K562 (cell line): ENCODE data around the gene FHIT.

Experiments
- ATF2 ChIP-seq: sonication (generic); formaldehyde crosslinking; IDR thresholded peaks from 2 replicates; pipeline ENCODE4 v1.8.1; 2022; ENCODE audit warnings: missing genetic modification reagents
- CHD1 ChIP-seq: fragments of 200-600 bp; sonication (generic); IDR thresholded peaks from one replicate; pipeline ENCODE4 v1.6.1; 2012; ENCODE audit warnings: mild to moderate bottlenecking, moderate library complexity, low read length, inconsistent platforms
- CTCF ChIP-seq, 3 experiments: IDR thresholded peaks in 2 of 3; conservative IDR thresholded peaks in 1 of 3; 2 replicates each; pipeline ENCODE4 v1.5.1; 2011 to 2012; ENCODE audit warnings: low read length in 3 of 3, mild to moderate bottlenecking in 3 of 3, control low read depth in 2 of 3, improper control_type of control experiment in 1 of 3, inconsistent platforms in 1 of 3, low read depth in 1 of 3, mixed read lengths in 1 of 3, moderate library complexity in 1 of 3; ENCODE audit not compliant: insufficient read depth in 2 of 3
- HNRNPL ChIP-seq: fragments of 200-400 bp; formaldehyde crosslinking; IDR thresholded peaks from 2 replicates; pipeline ENCODE4 v1.6.1; 2017; ENCODE audit warnings: low read depth, mild to moderate bottlenecking, low read length
- POLR2A ChIP-seq: fragments of 450-650 bp; conservative IDR thresholded peaks from 2 replicates; pipeline ENCODE4 v1.6.1; 2016
- RCOR1 ChIP-seq, 2 experiments: IDR thresholded peaks; 2 replicates each; pipeline ENCODE4 v1.6.1; 2012; ENCODE audit warnings: low read depth in 2 of 2, low read length in 2 of 2, borderline replicate concordance in 1 of 2, improper control_type of control experiment in 1 of 2
- SMARCE1 ChIP-seq: fragments of 450-650 bp; IDR thresholded peaks from 2 replicates; pipeline ENCODE4 v1.7.1; 2016; ENCODE audit warnings: mild to moderate bottlenecking
- TAF1 ChIP-seq: IDR thresholded peaks from 2 replicates; pipeline ENCODE4 v1.6.1; 2011; ENCODE audit warnings: mild to moderate bottlenecking, low read length, moderate library complexity; ENCODE audit not compliant: insufficient read depth, control insufficient read depth, severe bottlenecking; ENCODE audit errors: extremely low read depth
- TCF7 ChIP-seq: sonication (generic); IDR thresholded peaks from 2 replicates; pipeline ENCODE4 v1.6.1; 2016; ENCODE audit warnings: antibody characterized with exemption, borderline replicate concordance
- YY1 ChIP-seq, 3 experiments: IDR thresholded peaks; 2 replicates each; pipeline ENCODE4 v1.6.1; 2011; ENCODE audit warnings: low read length in 2 of 3, mild to moderate bottlenecking in 2 of 3, moderate library complexity in 2 of 3, borderline replicate concordance in 1 of 3, control low read depth in 1 of 3, low read depth in 1 of 3; ENCODE audit not compliant: insufficient read depth in 3 of 3, insufficient replicate concordance in 2 of 3, control insufficient read depth in 1 of 3, insufficient read length in 1 of 3; ENCODE audit errors: extremely low read depth in 1 of 3
- ZBTB34 ChIP-seq: fragments of 250-450 bp; sonication (Bioruptor Pico); IDR thresholded peaks from 2 replicates; pipeline ENCODE4 v1.8.0; 2021; ENCODE audit warnings: mild to moderate bottlenecking, moderate library complexity
- ZBTB49 ChIP-seq: sonication (generic); formaldehyde crosslinking; IDR thresholded peaks from 2 replicates; pipeline ENCODE4 v1.8.0; 2022; ENCODE audit warnings: missing genetic modification reagents, mild to moderate bottlenecking, borderline replicate concordance
- ZFP30 ChIP-seq: fragments of 250-450 bp; sonication (Bioruptor Pico); IDR thresholded peaks from 2 replicates; pipeline ENCODE4 v1.8.0; 2022; ENCODE audit warnings: moderate library complexity, mild to moderate bottlenecking, inconsistent platforms, borderline replicate concordance
- ZZZ3 ChIP-seq: fragments of 450-650 bp; IDR thresholded peaks from 2 replicates; pipeline ENCODE4 v1.6.1; 2016; ENCODE audit warnings: antibody characterized with exemption, mild to moderate bottlenecking, moderate library complexity

GRCh38 chr3:61029194-61029593, 222.1 kb downstream of the FHIT start:
- no peak for TF ChIP-seq ZFP30 (CRISPR knock-in tag)
- TF ChIP-seq ZBTB34 (CRISPR knock-in tag), result no peak
- TF ChIP-seq ZZZ3, result no peak
- TF ChIP-seq SMARCE1, result no peak
- no peak for TF ChIP-seq HNRNPL
- no peak for TF ChIP-seq CTCF (IDR thresholded peaks at IDR 0.05 in 2 of 3, conservative IDR thresholded peaks at IDR 0.05 in 1 of 3; ENCODE audit: insufficient read depth in 2 of 3, low read depth in 1 of 3, low read length in 3 of 3)
- no peak for TF ChIP-seq TAF1
- TF ChIP-seq CHD1, result no peak
- no peak for TF ChIP-seq POLR2A
- TF ChIP-seq RCOR1 (IDR thresholded peaks at IDR 0.05; ENCODE audit: borderline replicate concordance in 1 of 2, low read depth in 2 of 2, low read length in 2 of 2), result no peak
- no peak for TF ChIP-seq YY1 (IDR thresholded peaks at IDR 0.05; ENCODE audit: borderline replicate concordance in 1 of 3, control insufficient read depth in 1 of 3, extremely low read depth in 1 of 3, insufficient read depth in 3 of 3, insufficient read length in 1 of 3, insufficient replicate concordance in 2 of 3, low read depth in 1 of 3, low read length in 2 of 3)
- no peak for TF ChIP-seq TCF7
- TF ChIP-seq ATF2 (CRISPR knock-in tag), result no peak
- TF ChIP-seq ZBTB49 (CRISPR knock-in tag), result no peak
